ENCODE data around the gene KIRREL3. TPM values are rescaled to one million over a fixed set of nuclear protein-coding genes. Genes with fewer than 3 reads are reported as not detected.

KIRREL3 gene
- total RNA-seq, 4 donors from 2014 or later, result 0.19 TPM; not detected in 3

GRCh38 chr11:126414615-126415014 lies 586.0 kb downstream of the KIRREL3 start:
- DNase-seq, result no peak
- WGBS, 2 donors, result 40 to 52% methylated on average over 3 to 5 of the region's 5 CpGs
- Histone ChIP-seq H3K27me3 (no peaks in the 10 kb centered on the region), H3K4me3 (no peak overlapping the region), H3K36me3 (peaks cover 0 to 24% (median 0%) of the 10 kb centered on the region in 3 donors), H3K9me3 (no peaks in the 10 kb centered on the region), H3K27ac (peak overlapping the region; percentile 68 to 92 (median 87)), H3K4me1 (peaks cover 29 to 89% (median 33%) of the 10 kb centered on the region in 3 donors)
- TF ChIP-seq CTCF (IDR thresholded peaks at IDR 0.05) (no peak), POLR2A (IDR thresholded peaks at IDR 0.05) (no peak)
- intact Hi-C loops (cut with DNase I), result no loop called here

- Histone ChIP-seq H3K9me3 (no peaks in the 10 kb centered on the region), H3K27me3 (no peaks in the 10 kb centered on the region), H3K36me3 (peaks cover 0 to 31% (median 0%) of the 10 kb centered on the region in 3 donors), H3K27ac (peak overlapping the region; percentile 68 to 92 (median 87)), H3K4me1 (peaks cover 29 to 84% (median 33%) of the 10 kb centered on the region in 3 donors), H3K4me3 (no peak overlapping the region)
- TF ChIP-seq POLR2A (IDR thresholded peaks at IDR 0.05) (no peak), CTCF (IDR thresholded peaks at IDR 0.05) (no peak)
- no peak for DNase-seq
- WGBS, 2 donors, result 50 to 77% methylated on average over 1 to 2 of the region's 9 CpGs
- intact Hi-C loops (cut with DNase I), result no loop called here
These were observed 586.6 kb downstream of the KIRREL3 start for GRCh38 chr11:126413843-126414405.

- DNase-seq, result no peak
- H3K27me3 ChIP-seq, result no peaks in the 10 kb centered on the region
- peak overlapping the region; percentile 68 to 92 (median 87) for H3K27ac ChIP-seq
- H3K9me3 ChIP-seq, result no peaks in the 10 kb centered on the region
- TF ChIP-seq POLR2A (IDR thresholded peaks at IDR 0.05) (no peak), CTCF (IDR thresholded peaks at IDR 0.05) (no peak)
- intact Hi-C loops (cut with DNase I), result no loop called here
- no peak overlapping the region for H3K4me3 ChIP-seq
- WGBS, 2 donors, result 94 to 95% methylated on average over 4 to 6 of the region's 11 CpGs
- H3K36me3 ChIP-seq, result peaks cover 0 to 36% (median 0%) of the 10 kb centered on the region in 3 donors
- peaks cover 29 to 81% (median 33%) of the 10 kb centered on the region in 3 donors for H3K4me1 ChIP-seq
These were observed 587.1 kb downstream of the KIRREL3 start for GRCh38 chr11:126413426-126413825.

- WGBS, 2 donors, result 81% methylated on average over 6 of the region's 6 CpGs
- intact Hi-C loops (cut with DNase I), result no loop called here
- Histone ChIP-seq H3K9me3 (no peaks in the 10 kb centered on the region), H3K4me3 (no peak overlapping the region), H3K4me1 (peaks cover 26 to 73% (median 29%) of the 10 kb centered on the region in 3 donors), H3K27me3 (no peaks in the 10 kb centered on the region), H3K27ac (peak overlapping the region; percentile 62 to 88 (median 78)), H3K36me3 (peaks cover 0 to 50% (median 0%) of the 10 kb centered on the region in 3 donors)
- DNase-seq, result no peak
- TF ChIP-seq CTCF (IDR thresholded peaks at IDR 0.05) (no peak), POLR2A (IDR thresholded peaks at IDR 0.05) (no peak)
These were observed 588.6 kb downstream of the KIRREL3 start for GRCh38 chr11:126411971-126412381.

GRCh38 chr11:126410649-126411048 lies 589.9 kb downstream of the KIRREL3 start:
- H3K4me1 ChIP-seq, result peaks cover 13 to 71% (median 23%) of the 10 kb centered on the region in 3 donors
- no peak for TF ChIP-seq CTCF (IDR thresholded peaks at IDR 0.05)
- TF ChIP-seq POLR2A (IDR thresholded peaks at IDR 0.05), result no peak
- H3K4me3 ChIP-seq, result peak overlapping the region in 1 of 4 donors; percentile 35
- intact Hi-C loops (cut with DNase I), result no loop called here
- peaks cover 0 to 53% (median 0%) of the 10 kb centered on the region in 3 donors for H3K36me3 ChIP-seq
- H3K9me3 ChIP-seq, result no peaks in the 10 kb centered on the region
- DNase-seq, result no peak
- peak overlapping the region; percentile 55 to 88 (median 78) for H3K27ac ChIP-seq
- H3K27me3 ChIP-seq, result no peaks in the 10 kb centered on the region
- WGBS, 2 donors, result 65 to 74% methylated on average over 3 to 6 of the region's 6 CpGs

Data from esophagus squamous epithelium (tissue), 5 donors.